HG02852 (cell line): Measurements from ENCODE around the gene CARD16.
"Not testable (repeated sequence)": the region's sequence is repeated elsewhere in the genome, so short reads cannot be mapped to it uniquely, and the experiment has no call there.

Experiments
- ATAC-seq: cut with Tn5 transposase; IDR thresholded peaks from one replicate; pipeline ENCODE4 v1.9.1; 2021; ENCODE audit warnings: mild to moderate bottlenecking, moderate library complexity; ENCODE audit not compliant: unreplicated experiment

CARD16 gene

DNA sequence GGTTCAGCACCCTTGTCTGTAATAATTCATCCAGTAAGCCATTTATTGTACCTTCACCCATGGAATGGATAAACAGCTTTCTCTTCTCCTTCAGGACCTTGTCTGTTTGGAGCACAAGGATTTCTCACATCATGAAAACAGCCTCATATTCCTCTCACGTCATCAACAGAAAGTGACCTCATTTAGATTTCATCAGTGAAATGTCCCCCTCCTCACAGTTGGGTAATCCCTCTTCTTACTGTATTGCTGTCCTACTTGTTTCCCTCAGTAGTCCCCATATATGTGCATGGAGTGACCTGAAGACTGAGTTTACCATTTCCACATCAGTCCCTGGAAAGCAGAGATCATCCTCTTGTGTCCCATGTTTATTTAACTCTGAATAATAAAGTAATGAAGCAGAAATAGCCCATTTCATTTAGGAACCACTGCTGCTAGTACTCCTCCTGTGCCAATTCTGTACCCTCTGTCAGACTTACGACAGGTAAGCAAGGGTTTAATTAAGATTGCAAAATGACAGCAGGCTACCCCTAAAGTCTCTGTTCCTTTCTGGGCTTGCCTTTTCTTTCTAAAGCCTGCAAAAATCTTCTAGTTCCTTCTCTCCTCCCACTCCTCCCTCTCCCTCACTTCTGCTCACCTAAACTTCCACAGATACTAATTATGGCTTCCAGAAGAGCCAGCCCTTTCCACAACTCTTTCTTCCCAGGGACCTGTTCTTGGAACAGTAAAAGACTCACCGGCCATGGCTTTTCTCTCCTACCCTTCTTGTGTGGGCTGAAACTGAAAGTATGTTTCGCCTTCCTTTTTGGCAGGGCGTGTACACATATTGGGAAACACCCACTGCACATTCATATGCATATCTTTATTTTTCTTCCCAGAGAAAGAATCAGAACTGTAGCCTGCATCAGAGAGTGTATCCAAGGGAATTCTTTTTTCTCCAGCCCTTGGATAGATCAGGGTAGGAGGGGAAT, at the start of gene CARD16:
CARD16 (minus strand) TSS at position 779 of the 968 bp plus-strand sequence; CDS start at position 741, 38 bp downstream.
- ATAC-seq, result peak; percentile 99

- no peak for ATAC-seq
Observed at GRCh38 chr11:105092256-105093239, 47.4 kb upstream of the CARD16 start.

DNA sequence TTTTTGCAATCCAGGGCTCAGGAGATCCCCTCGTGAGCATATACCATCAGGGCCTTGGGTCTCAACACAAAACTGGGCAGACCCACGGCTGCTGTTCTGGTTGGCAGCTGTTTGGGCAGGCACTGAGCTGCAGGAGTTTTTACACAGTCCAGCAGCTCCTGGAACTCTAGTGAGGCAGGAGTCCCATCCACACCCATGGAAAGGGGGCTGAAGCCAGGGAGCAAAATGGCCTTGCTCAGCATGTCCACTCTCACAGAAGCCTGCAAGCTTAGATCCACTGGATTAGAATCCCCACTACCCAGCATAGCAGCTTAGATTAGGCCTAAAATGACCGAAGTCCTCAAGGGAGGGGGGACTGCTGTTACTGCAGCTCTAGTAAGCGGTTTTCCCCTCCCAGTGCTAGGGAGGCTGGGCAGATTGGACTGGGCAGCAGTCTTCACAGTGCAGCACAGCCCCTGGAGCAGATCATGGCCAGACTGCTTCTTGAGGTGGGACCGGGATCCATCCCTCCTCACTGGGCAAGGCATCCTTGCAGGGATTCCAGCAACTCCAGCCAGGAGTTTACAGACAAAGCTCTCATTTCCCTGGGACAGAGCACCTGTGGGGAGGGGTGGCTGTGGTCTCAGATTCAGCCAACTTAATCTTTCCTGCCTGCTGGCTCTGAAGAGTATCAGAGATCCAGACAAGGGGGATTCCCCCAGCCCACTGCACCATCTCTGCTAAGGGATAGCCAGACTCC, 36.4 kb upstream of the CARD16 start:
- no peak for ATAC-seq

DNA sequence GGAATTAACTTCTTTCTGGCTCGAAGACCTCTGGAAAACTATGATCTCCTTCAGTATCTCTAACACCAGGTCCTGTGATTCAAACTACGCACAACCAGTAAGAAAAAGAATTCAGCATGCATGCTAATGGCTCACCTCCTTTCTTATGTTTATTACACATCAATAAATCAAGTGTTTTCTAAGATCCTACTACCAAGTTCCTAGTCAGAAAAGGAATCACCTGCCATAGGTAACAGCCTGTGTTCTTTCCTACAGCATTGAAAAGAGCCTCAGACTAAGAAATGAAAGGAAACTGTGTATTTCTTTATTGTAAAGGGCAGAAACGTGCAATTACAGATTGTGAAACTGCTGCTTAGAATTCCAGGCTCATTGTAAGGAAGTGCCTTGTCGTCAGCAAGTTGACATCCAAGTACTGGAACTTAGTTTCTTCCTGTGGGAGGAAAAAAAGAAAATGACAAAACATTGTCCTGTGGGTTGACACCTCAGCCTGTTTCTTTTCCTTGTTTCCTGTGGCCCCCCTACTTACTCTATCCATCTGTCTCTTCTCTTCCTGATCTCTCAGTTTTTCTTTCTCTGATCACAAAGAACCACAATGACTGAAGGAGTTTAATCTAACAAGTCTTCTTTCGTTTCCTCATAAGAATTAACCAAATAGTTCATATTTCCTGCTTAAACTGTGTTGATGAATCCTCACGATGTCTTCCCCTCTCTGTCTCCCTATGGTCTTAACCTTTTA, 35.2 kb upstream of the CARD16 start:
- not testable (repeated sequence) for ATAC-seq

DNA sequence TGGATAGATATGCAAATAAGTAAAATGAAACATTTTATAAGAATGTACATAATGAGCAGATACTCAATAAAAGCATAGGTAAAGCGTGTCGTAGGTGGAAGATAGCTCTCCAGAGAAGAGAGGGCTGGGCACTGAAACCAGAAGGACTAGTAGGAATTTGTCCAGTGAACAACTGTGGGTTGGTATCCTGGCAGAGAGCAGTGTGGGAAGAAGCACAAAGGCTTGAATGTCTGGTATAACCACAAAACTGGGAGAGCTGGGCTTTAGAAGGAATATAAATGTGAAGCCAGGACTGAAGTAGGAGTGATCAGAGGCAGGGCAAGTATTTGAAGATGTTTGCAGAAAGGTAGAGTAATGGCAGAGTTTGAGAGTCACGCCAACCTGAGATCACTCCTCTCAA, 33.1 kb upstream of the CARD16 start:
- no peak for ATAC-seq

GRCh38 chr11:105077141-105077790, 32.1 kb upstream of the CARD16 start:
- peak; percentile 81 for ATAC-seq

DNA sequence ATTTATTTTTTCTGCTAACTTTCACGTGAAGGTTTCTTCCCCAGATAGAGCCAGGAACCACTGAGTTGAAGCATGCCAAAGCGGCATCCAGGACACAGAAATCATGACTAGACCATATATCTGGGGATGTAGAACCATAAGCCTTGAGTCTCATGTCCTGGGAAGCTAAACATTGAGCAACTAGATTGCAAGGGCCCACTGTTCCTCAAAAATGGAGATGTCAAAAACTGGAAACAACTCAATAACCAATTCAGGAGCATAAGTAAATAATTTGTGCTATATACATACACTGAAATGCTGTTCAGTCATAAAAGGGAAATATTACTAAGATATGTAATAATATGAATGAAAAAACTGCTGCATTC, 29.0 kb upstream of the CARD16 start:
- no peak for ATAC-seq

GRCh38 chr11:105073456-105074165, 28.5 kb upstream of the CARD16 start:
- no peak for ATAC-seq

DNA sequence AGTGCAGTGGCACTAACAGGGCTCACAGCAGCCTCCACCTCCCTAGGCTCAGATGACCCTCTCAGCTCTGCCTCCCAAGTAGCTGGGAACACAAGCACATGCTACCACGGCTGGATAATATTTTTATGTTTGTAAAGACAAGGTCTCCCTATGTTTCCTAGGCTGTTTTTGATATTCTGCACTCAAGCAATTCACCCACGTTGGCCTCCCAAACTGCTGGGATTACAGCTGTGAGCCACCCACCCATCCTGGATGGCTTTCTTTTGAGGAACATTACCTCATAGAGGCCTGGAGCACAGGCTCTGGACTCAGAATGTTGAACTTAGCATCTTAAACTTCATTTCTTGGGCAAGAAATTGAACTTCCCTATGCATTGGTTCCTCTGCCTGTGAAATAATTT, 26.9 kb upstream of the CARD16 start:
- ATAC-seq, result not testable (repeated sequence)

DNA sequence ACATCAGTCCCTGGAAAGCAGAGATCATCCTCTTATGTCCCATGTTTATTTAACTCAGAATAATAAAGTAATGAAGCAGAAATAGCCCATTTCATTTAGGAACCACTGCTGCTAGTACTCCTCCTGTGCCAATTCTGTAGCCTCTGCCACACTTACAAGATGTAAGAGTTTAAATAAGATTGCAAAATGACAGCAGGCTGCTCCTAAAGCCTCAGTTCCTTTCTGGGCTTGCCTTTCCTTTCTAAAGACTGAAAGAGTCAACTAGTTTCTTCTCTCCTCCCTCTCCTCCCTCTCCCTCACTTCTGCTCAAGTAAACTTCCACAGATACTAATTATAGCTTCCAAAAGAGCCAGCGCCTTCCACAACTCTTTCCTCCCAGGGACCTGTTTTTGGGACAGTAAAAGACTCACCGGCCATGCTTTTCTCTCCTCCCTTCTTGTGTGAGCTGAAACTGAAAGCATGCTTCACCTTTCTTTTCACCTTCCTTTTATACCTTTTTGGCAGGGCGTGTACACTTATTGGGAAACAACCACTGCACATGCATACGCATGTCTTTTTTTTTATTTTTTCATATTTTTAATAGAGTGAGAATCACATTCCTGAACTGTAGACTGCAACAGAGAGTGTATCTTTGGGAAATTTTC, 26.1 kb upstream of the CARD16 start:
- ATAC-seq, result no peak

GRCh38 chr11:105070306-105070705, 25.2 kb upstream of the CARD16 start:
- no peak for ATAC-seq

DNA sequence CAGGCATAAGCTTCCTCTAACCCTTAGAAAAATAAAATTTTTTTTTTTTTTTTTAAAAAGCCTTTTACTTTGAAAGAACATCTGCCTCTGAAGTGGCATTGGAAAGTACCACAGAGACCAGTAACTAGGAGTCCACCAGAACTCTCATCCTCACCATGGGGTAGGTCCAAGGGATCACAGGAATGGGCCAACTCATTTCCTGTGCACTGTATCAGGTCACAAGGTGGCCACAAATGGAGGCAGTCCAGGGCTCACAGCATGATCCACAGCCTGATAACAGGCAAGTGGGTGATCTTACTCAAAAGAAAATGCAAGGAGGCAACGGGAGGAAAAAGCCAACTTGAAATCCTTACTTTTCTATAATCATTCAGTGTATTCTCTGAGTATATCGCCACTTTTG, 24.6 kb upstream of the CARD16 start:
- ATAC-seq, result not testable (repeated sequence)

GRCh38 chr11:105063245-105063941, 18.3 kb upstream of the CARD16 start:
- ATAC-seq, result not testable (repeated sequence)

- ATAC-seq, result no peak
Observed at GRCh38 chr11:105057432-105057831, 12.3 kb upstream of the CARD16 start.

DNA sequence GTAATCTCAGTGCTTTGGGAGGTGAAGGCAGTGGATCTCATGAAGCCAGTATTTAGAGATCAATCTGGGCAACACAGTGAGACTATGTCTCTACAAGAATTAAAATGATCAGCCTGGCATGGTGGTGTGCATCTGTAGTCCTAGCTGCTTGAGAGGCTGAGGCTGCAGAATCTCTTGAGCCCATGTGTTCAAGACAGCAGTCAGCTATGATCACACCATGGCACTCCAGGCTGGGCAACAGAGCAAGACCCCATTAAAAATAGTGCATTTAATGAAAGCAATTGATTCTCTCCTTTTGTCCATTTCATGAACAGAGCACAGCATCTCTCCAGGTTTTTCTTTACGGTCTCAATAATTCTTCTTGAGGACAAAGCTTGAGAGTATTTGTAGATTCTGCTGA, 11.3 kb upstream of the CARD16 start:
- no peak for ATAC-seq

DNA sequence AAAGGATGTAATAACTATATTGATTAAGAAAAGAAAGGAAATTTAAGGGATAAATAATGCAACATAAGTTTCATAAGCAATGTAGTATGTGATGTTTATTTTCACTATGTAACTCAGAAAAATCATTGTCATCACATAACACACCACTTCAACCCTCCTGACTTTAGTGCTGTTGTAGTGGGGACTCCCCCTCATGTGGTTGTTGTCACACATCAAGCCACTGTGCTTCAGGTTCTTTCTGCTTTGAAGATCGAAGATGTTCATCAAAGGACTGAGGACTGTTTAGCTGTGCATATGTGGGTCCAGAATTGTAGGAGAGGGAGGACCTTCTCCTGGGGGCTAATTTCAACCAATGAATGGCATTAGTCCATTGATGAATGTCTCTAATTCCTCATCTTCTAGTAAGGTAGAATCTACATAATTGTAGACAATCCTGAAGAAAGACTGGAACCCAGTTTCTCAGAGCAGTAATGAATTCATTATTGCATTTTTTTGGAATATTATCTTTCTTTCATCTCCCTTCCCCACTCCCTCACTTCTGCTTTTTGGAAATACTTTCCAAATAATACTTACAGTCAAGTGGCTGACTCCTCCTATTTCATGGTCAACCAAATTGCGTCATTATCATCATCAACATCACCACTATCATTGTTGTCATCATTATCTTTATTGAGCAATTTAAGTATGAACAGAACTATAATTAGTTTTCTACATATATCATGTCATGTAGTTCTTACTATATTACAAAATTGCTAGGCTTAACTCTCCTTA, 9.8 kb upstream of the CARD16 start:
- no peak for ATAC-seq

DNA sequence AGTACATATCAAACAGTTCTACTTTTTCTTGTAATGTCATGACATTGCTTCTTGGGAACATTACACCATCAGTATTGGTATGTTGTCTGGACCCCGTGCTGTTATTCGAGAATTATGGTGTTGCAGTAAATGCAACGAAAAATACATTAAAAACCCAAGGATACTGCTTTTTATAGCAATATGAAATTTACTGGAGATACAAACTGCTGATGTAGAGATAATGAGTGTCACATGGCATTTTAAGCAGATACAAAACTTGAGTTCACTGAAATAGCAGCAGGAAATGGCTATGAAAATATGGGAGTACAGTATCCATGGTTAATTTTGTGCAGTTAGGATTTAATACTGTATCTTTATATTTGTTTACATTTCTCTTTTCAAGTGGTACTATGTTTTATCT, 7.4 kb upstream of the CARD16 start:
- ATAC-seq, result no peak
